H9 (cell line): Measurements from ENCODE around the gene GRIA4. TPM values are rescaled to one million over a fixed set of nuclear protein-coding genes. Genes with fewer than 3 reads are reported as not detected.

Experiments used
- DNase-seq: peaks from one replicate; pipeline ENCODE4 v3.0.0-alpha.2; 2017
- H2AFZ ChIP-seq: one replicate; pipeline ENCODE4 v1.6.1; 2013; ENCODE audit warnings: mild to moderate bottlenecking, low read length, control low read depth, moderate library complexity
- H2AK5ac ChIP-seq: 2 replicates; pipeline ENCODE4 v1.6.1; 2013; ENCODE audit warnings: low read length, control low read depth, mixed read lengths; ENCODE audit not compliant: insufficient read length
- H2BK120ac ChIP-seq: one replicate; pipeline ENCODE4 v1.6.1; 2013; ENCODE audit warnings: low read depth, mild to moderate bottlenecking, low read length, control low read depth, inconsistent platforms; ENCODE audit not compliant: poor library complexity, severe bottlenecking
- H2BK12ac ChIP-seq: 2 replicates; pipeline ENCODE4 v1.6.1; 2013; ENCODE audit warnings: low read length, control low read depth, mixed read lengths, low read depth; ENCODE audit not compliant: insufficient read length
- H2BK15ac ChIP-seq: 2 replicates; pipeline ENCODE4 v1.6.1; 2013; ENCODE audit warnings: low read depth, low read length, control low read depth
- H2BK20ac ChIP-seq: one replicate; pipeline ENCODE4 v1.6.1; 2013; ENCODE audit warnings: low read depth, mild to moderate bottlenecking, low read length, control low read depth, inconsistent platforms; ENCODE audit not compliant: poor library complexity, severe bottlenecking
- H2BK5ac ChIP-seq: 2 replicates; pipeline ENCODE4 v1.6.1; 2013; ENCODE audit warnings: low read length, control low read depth, mixed read lengths; ENCODE audit not compliant: insufficient read length
- H3K14ac ChIP-seq: 2 replicates; pipeline ENCODE4 v1.6.1; 2013; ENCODE audit warnings: low read length, control low read depth; ENCODE audit not compliant: insufficient read depth
- H3K18ac ChIP-seq: 2 replicates; pipeline ENCODE4 v1.6.1; 2013; ENCODE audit warnings: low read depth, mild to moderate bottlenecking, mixed read lengths, low read length, control low read depth; ENCODE audit not compliant: insufficient read length
- H3K23ac ChIP-seq: 2 replicates; pipeline ENCODE4 v1.6.1; 2013; ENCODE audit warnings: low read length, control low read depth, mixed read lengths, low read depth; ENCODE audit not compliant: insufficient read length
- H3K23me2 ChIP-seq: 2 replicates; pipeline ENCODE4 v1.6.1; 2013; ENCODE audit warnings: low read depth, mild to moderate bottlenecking, mixed read lengths, low read length, control low read depth; ENCODE audit not compliant: insufficient read length, poor library complexity, severe bottlenecking
- H3K27ac ChIP-seq: 2 replicates; pipeline ENCODE4 v1.5.1; 2013; ENCODE audit warnings: low read length, control low read depth, mixed read lengths, low read depth; ENCODE audit not compliant: insufficient read length
- H3K27me3 ChIP-seq: 2 replicates; pipeline ENCODE4 v1.6.1; 2013; ENCODE audit warnings: low read length, control low read depth, inconsistent platforms; ENCODE audit not compliant: insufficient read depth
- H3K4ac ChIP-seq: 2 replicates; pipeline ENCODE4 v1.6.1; 2013; ENCODE audit warnings: low read depth, mild to moderate bottlenecking, control low read depth, inconsistent platforms, low read length, moderate library complexity
- H3K4me1 ChIP-seq: 2 replicates; pipeline ENCODE4 v1.6.1; 2013; ENCODE audit warnings: low read length, control low read depth, inconsistent platforms; ENCODE audit not compliant: insufficient read depth
- H3K4me2 ChIP-seq: 2 replicates; pipeline ENCODE4 v1.6.1; 2013; ENCODE audit warnings: low read length, control low read depth, mixed read lengths; ENCODE audit not compliant: insufficient read length, insufficient read depth
- H3K56ac ChIP-seq: 2 replicates; pipeline ENCODE4 v1.6.1; 2013; ENCODE audit warnings: low read depth, mild to moderate bottlenecking, mixed read lengths, low read length, control low read depth; ENCODE audit not compliant: insufficient read length
- H3K79me1 ChIP-seq: 2 replicates; pipeline ENCODE4 v1.6.1; 2013; ENCODE audit warnings: low read depth, mild to moderate bottlenecking, moderate library complexity, low read length, control low read depth, inconsistent platforms; ENCODE audit not compliant: insufficient read depth, poor library complexity, severe bottlenecking
- H3K79me2 ChIP-seq: 2 replicates; pipeline ENCODE4 v1.6.1; 2013; ENCODE audit warnings: low read length, control low read depth, inconsistent platforms; ENCODE audit not compliant: insufficient read depth
- H3K9ac ChIP-seq: 2 replicates; pipeline ENCODE4 v1.6.1; 2013; ENCODE audit warnings: low read length, control low read depth, mixed read lengths; ENCODE audit not compliant: insufficient read length; ENCODE audit errors: extremely low read depth
- H3K9me3 ChIP-seq: one replicate; pipeline ENCODE4 v1.6.1; 2013; ENCODE audit warnings: low read depth, low read length, inconsistent platforms; ENCODE audit not compliant: control insufficient read depth
- H3T11ph ChIP-seq: one replicate; pipeline ENCODE4 v1.6.1; 2013; ENCODE audit warnings: mild to moderate bottlenecking, low read length, control low read depth, inconsistent platforms
- H4K20me1 ChIP-seq: one replicate; pipeline ENCODE4 v1.6.1; 2013; ENCODE audit not compliant: control insufficient read depth, insufficient read length, insufficient read depth
- H4K5ac ChIP-seq: 2 replicates; pipeline ENCODE4 v1.6.1; 2013; ENCODE audit warnings: low read depth, mild to moderate bottlenecking, mixed read lengths, low read length, control low read depth; ENCODE audit not compliant: insufficient read length
- H4K8ac ChIP-seq: replicated peaks from 2 replicates; pipeline ENCODE4 v1.6.1; 2013; ENCODE audit warnings: low read length, control low read depth, mixed read lengths, low read depth; ENCODE audit not compliant: insufficient read length
- H4K91ac ChIP-seq: 2 replicates; pipeline ENCODE4 v1.6.1; 2013; ENCODE audit warnings: low read depth, mild to moderate bottlenecking, moderate library complexity, mixed read lengths, low read length, control low read depth; ENCODE audit not compliant: insufficient read length
- H3K27ac Mint-ChIP-seq, 3 experiments: 2 replicates in 2 of 3; 3 replicates in 1 of 3; pipeline ENCODE4 v1.8.0; 2020 to 2021; ENCODE audit warnings: mixed read lengths in 3 of 3, mild to moderate bottlenecking in 1 of 3, moderate library complexity in 1 of 3
- H3K27me3 Mint-ChIP-seq: 2 replicates; pipeline ENCODE4 v1.8.0; 2021; ENCODE audit warnings: low read depth, mild to moderate bottlenecking, moderate library complexity, mixed read lengths
- H3K36me3 Mint-ChIP-seq, 3 experiments: 2 replicates in 2 of 3; 3 replicates in 1 of 3; pipeline ENCODE4 v1.8.0; 2020 to 2021; ENCODE audit warnings: low read depth in 3 of 3, mixed read lengths in 3 of 3; ENCODE audit not compliant: insufficient read depth in 1 of 3
- H3K4me1 Mint-ChIP-seq, 2 experiments: 2 replicates each; pipeline ENCODE4 v1.8.0; 2020; ENCODE audit warnings: mixed read lengths in 2 of 2
- H3K4me3 Mint-ChIP-seq, 2 experiments: 2 replicates in 1 of 2; 3 replicates in 1 of 2; pipeline ENCODE4 v1.8.0; 2020 to 2021; ENCODE audit warnings: mild to moderate bottlenecking in 2 of 2, mixed read lengths in 2 of 2, moderate library complexity in 1 of 2
- H3K9me3 Mint-ChIP-seq, 2 experiments: 2 replicates in 1 of 2; 3 replicates in 1 of 2; pipeline ENCODE4 v1.8.0; 2020; ENCODE audit warnings: mild to moderate bottlenecking in 2 of 2, mixed read lengths in 2 of 2, moderate library complexity in 1 of 2
- CTCF ChIP-seq: fragments of 200-600 bp; sonication (generic); conservative IDR thresholded peaks from 3 replicates; pipeline ENCODE4 v1.8.0; 2021; ENCODE audit warnings: antibody characterized with exemption, mild to moderate bottlenecking
- WGBS: extraction: QIAGEN DNeasy Blood & Tissue Kit; methylation state at CpG from one replicate; pipeline ENCODE4 v1.1.7; 2013; ENCODE audit warnings: missing lambda C conversion rate, low lambda C conversion rate, mixed read lengths; ENCODE audit not compliant: insufficient read length; ENCODE audit errors: extremely low coverage; 5-methylcytosine and 5-hydroxymethylcytosine counted together
- total RNA-seq: library from RNA; stranded (reverse); gene quantifications from 2 replicates; pipeline ENCODE4 v1.2.1, GENCODE V29; 2021

GRIA4 gene
- total RNA-seq, 1 experiment from 2014 or later, result 0.83 TPM

GRCh38 chr11:105763594-105763993, 153.7 kb downstream of the GRIA4 start:
- H2BK5ac ChIP-seq, result no peak overlapping the region
- no CpG with 5 or more reads among the region's 2 CpGs for WGBS
- no peak overlapping the region for H2AK5ac ChIP-seq
- H3K79me1 ChIP-seq, result no peaks in the 10 kb centered on the region
- H3K36me3 Mint-ChIP-seq, result no peaks in the 10 kb centered on the region
- H3K9me3 Mint-ChIP-seq, result no peaks in the 10 kb centered on the region
- no peak overlapping the region for H2BK15ac ChIP-seq
- no peaks in the 10 kb centered on the region for H3K27me3 ChIP-seq
- H3K27ac Mint-ChIP-seq, result no peak overlapping the region
- TF ChIP-seq CTCF, result no peak
- H3K4me2 ChIP-seq, result no peak overlapping the region
- no peaks in the 10 kb centered on the region; the same call in 1 of the 2 replicates for H3K4me1 ChIP-seq
- H3K23ac ChIP-seq, result no peak overlapping the region
- no peak overlapping the region for H3T11ph ChIP-seq
- H3K27me3 Mint-ChIP-seq, result no peaks in the 10 kb centered on the region
- H2AFZ ChIP-seq, result no peak overlapping the region
- H3K56ac ChIP-seq, result no peak overlapping the region
- no peaks in the 10 kb centered on the region for H3K9me3 ChIP-seq
- no peak overlapping the region for H2BK12ac ChIP-seq
- DNase-seq, result no peak
- no peak overlapping the region for H3K18ac ChIP-seq
- no peak overlapping the region for H4K5ac ChIP-seq
- no peak overlapping the region for H4K91ac ChIP-seq
- H3K14ac ChIP-seq, result no peak overlapping the region
- no peak overlapping the region for H2BK120ac ChIP-seq
- no peak overlapping the region for H3K27ac ChIP-seq
- H4K8ac ChIP-seq, result no peak overlapping the region
- H3K79me2 ChIP-seq, result no peaks in the 10 kb centered on the region
- H3K4ac ChIP-seq, result no peak overlapping the region
- peaks cover 0 to 5% of the 10 kb centered on the region in 2 experiments; a peak in 1 of 4 replicates for H3K4me1 Mint-ChIP-seq
- H3K23me2 ChIP-seq, result no peaks in the 10 kb centered on the region
- no peaks in the 10 kb centered on the region for H4K20me1 ChIP-seq
- no peak overlapping the region for H3K9ac ChIP-seq
- H3K4me3 Mint-ChIP-seq, result no peak overlapping the region
- no peak overlapping the region for H2BK20ac ChIP-seq
